Neuronal stem cell (in vitro differentiated cells): ENCODE measurements around the gene ODF2L.

Source experiments
- DNase-seq: peaks from one replicate; pipeline ENCODE4 v3.0.0-alpha.2; 2013; ENCODE audit warnings: low spot score
- H2AFZ ChIP-seq: one replicate; pipeline ENCODE4 v1.6.1; 2013; ENCODE audit warnings: mild to moderate bottlenecking, low read length, inconsistent platforms
- H2AK5ac ChIP-seq: 2 replicates; pipeline ENCODE4 v1.6.1; 2013; ENCODE audit warnings: low read depth, mild to moderate bottlenecking, inconsistent platforms, low read length, moderate library complexity, mixed read lengths
- H2BK120ac ChIP-seq: 2 replicates; pipeline ENCODE4 v1.6.1; 2013; ENCODE audit warnings: low read depth, mild to moderate bottlenecking, inconsistent platforms, low read length, moderate library complexity, mixed read lengths
- H2BK12ac ChIP-seq: one replicate; pipeline ENCODE4 v1.6.1; 2013; ENCODE audit warnings: low read length, inconsistent platforms
- H2BK15ac ChIP-seq: 2 replicates; pipeline ENCODE4 v1.6.1; 2013; ENCODE audit warnings: mild to moderate bottlenecking, low read length, inconsistent platforms, mixed read lengths
- H2BK5ac ChIP-seq: one replicate; pipeline ENCODE4 v1.6.1; 2013; ENCODE audit warnings: inconsistent platforms, mild to moderate bottlenecking, low read length, moderate library complexity
- H3K14ac ChIP-seq: one replicate; pipeline ENCODE4 v1.6.1; 2013; ENCODE audit warnings: low read length, inconsistent platforms
- H3K18ac ChIP-seq: 2 replicates; pipeline ENCODE4 v1.6.1; 2013; ENCODE audit warnings: low read length, inconsistent platforms
- H3K23ac ChIP-seq: 2 replicates; pipeline ENCODE4 v1.6.1; 2013; ENCODE audit warnings: low read depth, mild to moderate bottlenecking, mixed read lengths, low read length, inconsistent platforms; ENCODE audit not compliant: poor library complexity
- H3K27ac ChIP-seq: replicated peaks from 3 replicates; pipeline ENCODE4 v1.5.1; 2013; ENCODE audit warnings: low read length, inconsistent platforms
- H3K27me3 ChIP-seq, 3 experiments: 2 replicates each; pipeline ENCODE4 v1.6.1; 2013; ENCODE audit warnings: low read length in 3 of 3, mild to moderate bottlenecking in 2 of 3, inconsistent platforms in 1 of 3, low read depth in 1 of 3, mixed read lengths in 1 of 3, moderate library complexity in 1 of 3; ENCODE audit not compliant: control insufficient read depth in 3 of 3, insufficient read depth in 3 of 3
- H3K36me3 ChIP-seq, 2 donors: replicated peaks in 1 of 2; 2 replicates each; pipeline ENCODE4 v1.6.1; 2013; ENCODE audit warnings: low read length in 2 of 2; ENCODE audit not compliant: control insufficient read depth in 2 of 2, insufficient read depth in 2 of 2
- H3K4ac ChIP-seq: 2 replicates; pipeline ENCODE4 v1.6.1; 2013; ENCODE audit warnings: inconsistent platforms, mild to moderate bottlenecking, low read length, moderate library complexity
- H3K4me1 ChIP-seq, 2 donors: 1 replicate in 1 of 2; 2 replicates in 1 of 2; pipeline ENCODE4 v1.6.1; 2013; ENCODE audit warnings: low read length in 2 of 2, low read depth in 1 of 2; ENCODE audit not compliant: control insufficient read depth in 2 of 2, insufficient read depth in 1 of 2
- H3K4me2 ChIP-seq: one replicate; pipeline ENCODE4 v1.6.1; 2013; ENCODE audit warnings: mild to moderate bottlenecking, low read length, inconsistent platforms; ENCODE audit not compliant: insufficient read depth, poor library complexity, severe bottlenecking
- H3K4me3 ChIP-seq, 2 donors: 2 replicates each; pipeline ENCODE4 v1.5.1; 2013; ENCODE audit warnings: low read length in 2 of 2, mild to moderate bottlenecking in 2 of 2, inconsistent platforms in 1 of 2, moderate library complexity in 1 of 2
- H3K79me1 ChIP-seq: one replicate; pipeline ENCODE4 v1.6.1; 2013; ENCODE audit warnings: low read depth, mild to moderate bottlenecking, inconsistent platforms, low read length, moderate library complexity
- H3K9ac ChIP-seq: one replicate; pipeline ENCODE4 v1.6.1; 2013; ENCODE audit warnings: mild to moderate bottlenecking, low read depth, low read length, inconsistent platforms; ENCODE audit not compliant: poor library complexity
- H3K9me3 ChIP-seq, 2 donors: replicated peaks in 1 of 2; 2 replicates each; pipeline versions ENCODE3 to v1.6.1; 2013; ENCODE audit warnings: low read length in 2 of 2, mild to moderate bottlenecking in 2 of 2, inconsistent platforms in 1 of 2, low read depth in 1 of 2, mixed read lengths in 1 of 2, moderate library complexity in 1 of 2; ENCODE audit not compliant: control insufficient read depth in 2 of 2, insufficient read depth in 1 of 2
- H4K8ac ChIP-seq: one replicate; pipeline ENCODE4 v1.6.1; 2013; ENCODE audit warnings: low read depth, mild to moderate bottlenecking, inconsistent platforms, low read length, moderate library complexity
- H4K91ac ChIP-seq: one replicate; pipeline ENCODE4 v1.6.1; 2013; ENCODE audit warnings: low read length, low read depth, mild to moderate bottlenecking, inconsistent platforms; ENCODE audit not compliant: poor library complexity
- WGBS, 2 donors: extraction: QIAGEN DNeasy Blood & Tissue Kit; methylation state at CpG; one replicate each; pipeline ENCODE4 v1.1.7; 2013; ENCODE audit warnings: missing lambda C conversion rate in 2 of 2, mixed read lengths in 1 of 2; ENCODE audit not compliant: insufficient read length in 2 of 2, insufficient replicate concordance in 1 of 2; ENCODE audit errors: extremely low coverage in 2 of 2; 5-methylcytosine and 5-hydroxymethylcytosine counted together

The ODF2L gene

DNA sequence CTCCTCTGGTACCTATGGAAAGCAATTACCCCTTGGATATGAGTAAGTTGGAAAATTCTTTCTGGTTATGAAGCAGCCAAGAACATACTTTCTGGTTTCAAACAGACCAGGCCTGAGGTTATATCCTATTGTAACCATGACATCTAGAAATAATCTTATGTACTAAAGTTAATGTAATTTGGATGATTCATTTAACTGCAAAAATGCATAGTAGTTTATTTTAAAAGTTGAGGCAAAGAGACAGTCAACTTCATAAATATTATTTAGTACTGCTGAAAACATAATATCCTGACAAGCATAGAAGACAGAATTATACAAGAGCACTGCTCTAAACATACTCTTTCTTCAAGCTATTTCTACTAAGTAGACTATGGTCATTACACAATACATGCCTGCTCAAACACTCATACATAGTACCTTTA, 25.5 kb downstream of the ODF2L start:
- Histone ChIP-seq H2AFZ (no peak overlapping the region), H3K18ac (no peak overlapping the region), H2BK5ac (no peak overlapping the region), H2AK5ac (no peak overlapping the region), H2BK15ac (no peak overlapping the region), H3K9me3 (no peaks in the 10 kb centered on the region), H4K8ac (no peak overlapping the region), H3K4ac (no peak overlapping the region), H3K27me3 (no peaks in the 10 kb centered on the region), H3K4me3 (no peak overlapping the region), H2BK120ac (no peak overlapping the region), H3K4me2 (no peak overlapping the region), H3K27ac (no peak overlapping the region), H4K91ac (no peak overlapping the region), H3K79me1 (no peaks in the 10 kb centered on the region), H3K9ac (no peak overlapping the region), H3K36me3 (peaks cover 0 to 21% of the 10 kb centered on the region in 2 donors), H3K14ac (no peak overlapping the region), H3K23ac (no peak overlapping the region), H2BK12ac (no peak overlapping the region), H3K4me1 (no peaks in the 10 kb centered on the region)
- DNase-seq, result no peak

GRCh38 chr1:86365896-86366295, 30.2 kb downstream of the ODF2L start:
- no peak overlapping the region for H3K4me2 ChIP-seq
- no peak overlapping the region for H2AFZ ChIP-seq
- no peak overlapping the region for H2BK120ac ChIP-seq
- no peak for DNase-seq
- no peak overlapping the region for H2AK5ac ChIP-seq
- H3K9me3 ChIP-seq, result no peaks in the 10 kb centered on the region
- WGBS, 2 donors, result no CpG with 5 or more reads among the region's 6 CpGs
- H3K4me3 ChIP-seq, result no peak overlapping the region
- no peak overlapping the region for H3K27ac ChIP-seq
- H2BK12ac ChIP-seq, result no peak overlapping the region
- H3K9ac ChIP-seq, result no peak overlapping the region
- H3K4ac ChIP-seq, result no peak overlapping the region
- no peaks in the 10 kb centered on the region for H3K27me3 ChIP-seq
- no peaks in the 10 kb centered on the region for H3K79me1 ChIP-seq
- H4K8ac ChIP-seq, result no peak overlapping the region
- H3K18ac ChIP-seq, result no peak overlapping the region
- no peaks in the 10 kb centered on the region for H3K4me1 ChIP-seq
- H2BK5ac ChIP-seq, result no peak overlapping the region
- no peak overlapping the region for H2BK15ac ChIP-seq
- H3K36me3 ChIP-seq, result peaks cover 0 to 5% of the 10 kb centered on the region in 2 donors
- H3K23ac ChIP-seq, result no peak overlapping the region
- H3K14ac ChIP-seq, result no peak overlapping the region
- no peak overlapping the region for H4K91ac ChIP-seq

- no peak overlapping the region for H4K8ac ChIP-seq
- H2BK15ac ChIP-seq, result no peak overlapping the region
- H3K18ac ChIP-seq, result no peak overlapping the region
- no peaks in the 10 kb centered on the region for H3K79me1 ChIP-seq
- H2BK12ac ChIP-seq, result no peak overlapping the region
- H3K9me3 ChIP-seq, result no peaks in the 10 kb centered on the region
- peaks cover 0 to 7% of the 10 kb centered on the region in 2 donors for H3K36me3 ChIP-seq
- no peaks in the 10 kb centered on the region for H3K27me3 ChIP-seq
- no peak overlapping the region for H3K9ac ChIP-seq
- H3K4me2 ChIP-seq, result no peak overlapping the region
- H3K14ac ChIP-seq, result no peak overlapping the region
- WGBS, 2 donors, result no CpG with 5 or more reads among the region's 4 CpGs
- no peak overlapping the region for H3K23ac ChIP-seq
- no peak overlapping the region for H3K4ac ChIP-seq
- no peaks in the 10 kb centered on the region for H3K4me1 ChIP-seq
- no peak overlapping the region for H4K91ac ChIP-seq
- H2BK120ac ChIP-seq, result no peak overlapping the region
- no peak overlapping the region for H2AFZ ChIP-seq
- no peak overlapping the region for H3K27ac ChIP-seq
- no peak for DNase-seq
- H3K4me3 ChIP-seq, result no peak overlapping the region
- no peak overlapping the region for H2BK5ac ChIP-seq
- no peak overlapping the region for H2AK5ac ChIP-seq
These were observed 33.3 kb downstream of the ODF2L start for GRCh38 chr1:86362807-86363206.

GRCh38 chr1:86357796-86358195, 38.3 kb downstream of the ODF2L start:
- H3K27me3 ChIP-seq, result no peaks in the 10 kb centered on the region
- no peak overlapping the region for H3K9ac ChIP-seq
- no peak overlapping the region for H2AK5ac ChIP-seq
- no peaks in the 10 kb centered on the region for H3K4me1 ChIP-seq
- no peak overlapping the region for H2AFZ ChIP-seq
- H2BK15ac ChIP-seq, result no peak overlapping the region
- H3K23ac ChIP-seq, result no peak overlapping the region
- no peak overlapping the region for H4K8ac ChIP-seq
- no peak overlapping the region for H3K27ac ChIP-seq
- no peak for DNase-seq
- no CpG with 5 or more reads among the region's 5 CpGs for WGBS, 2 donors
- no peak overlapping the region for H3K18ac ChIP-seq
- H3K4ac ChIP-seq, result no peak overlapping the region
- no peak overlapping the region for H3K4me2 ChIP-seq
- no peak overlapping the region for H2BK12ac ChIP-seq
- no peak overlapping the region for H3K4me3 ChIP-seq
- no peak overlapping the region for H4K91ac ChIP-seq
- H3K9me3 ChIP-seq, result no peaks in the 10 kb centered on the region
- no peak overlapping the region for H3K14ac ChIP-seq
- no peak overlapping the region for H2BK5ac ChIP-seq
- H3K79me1 ChIP-seq, result no peaks in the 10 kb centered on the region
- H3K36me3 ChIP-seq, result peaks cover 2 to 32% of the 10 kb centered on the region in 2 donors
- no peak overlapping the region for H2BK120ac ChIP-seq
